GM18511 (cell line): ENCODE results near the gene FBH1.
A peak's percentile ranks its signal among the peaks of the same experiment; 100 is the strongest.

ENCODE experiments used
- ATAC-seq: cut with Tn5 transposase; IDR thresholded peaks from one replicate; pipeline ENCODE4 v1.9.1; 2021; ENCODE audit warnings: mild to moderate bottlenecking, moderate library complexity; ENCODE audit not compliant: unreplicated experiment

The FBH1 gene

DNA sequence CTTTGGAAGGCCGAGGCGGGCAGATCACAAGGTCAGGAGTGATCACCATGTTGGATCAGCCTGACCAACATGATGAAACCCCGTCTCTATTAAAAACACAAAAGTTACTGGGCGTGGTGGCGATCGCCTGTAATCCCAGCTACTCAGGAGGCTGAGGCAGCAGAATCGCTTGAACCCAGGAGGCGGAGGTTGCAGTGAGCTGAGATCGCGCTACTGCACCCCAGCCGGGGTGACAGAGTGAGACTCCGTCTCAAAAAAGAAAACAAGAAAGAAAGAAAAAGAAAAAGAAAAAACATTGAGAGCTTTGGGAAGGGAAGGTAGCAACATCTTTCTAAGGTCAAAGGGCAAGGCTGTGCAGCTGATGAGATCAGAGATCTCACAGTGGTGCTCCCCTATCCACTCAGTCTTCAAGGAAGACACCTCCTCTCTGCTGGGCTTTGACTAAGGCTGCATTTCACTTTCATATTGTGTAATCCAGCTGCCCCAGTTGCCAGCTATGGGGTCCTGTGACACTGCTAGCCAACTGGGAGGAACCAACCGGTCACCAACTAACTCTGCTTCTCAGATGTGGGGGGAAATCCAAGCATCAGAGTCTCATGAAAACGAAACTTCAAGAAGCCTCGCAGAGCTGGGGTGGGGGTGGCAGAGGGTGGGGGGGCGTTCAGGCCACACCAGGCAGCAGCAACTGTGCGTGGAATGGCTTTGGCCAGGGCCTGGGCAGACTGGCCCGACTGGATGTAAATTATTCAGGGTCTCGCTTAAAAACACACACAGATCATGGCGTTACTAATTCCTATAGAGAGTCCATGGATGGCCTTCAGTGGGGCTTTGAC is 85.8 kb downstream of the FBH1 start:
- ATAC-seq = peak; percentile 63

DNA sequence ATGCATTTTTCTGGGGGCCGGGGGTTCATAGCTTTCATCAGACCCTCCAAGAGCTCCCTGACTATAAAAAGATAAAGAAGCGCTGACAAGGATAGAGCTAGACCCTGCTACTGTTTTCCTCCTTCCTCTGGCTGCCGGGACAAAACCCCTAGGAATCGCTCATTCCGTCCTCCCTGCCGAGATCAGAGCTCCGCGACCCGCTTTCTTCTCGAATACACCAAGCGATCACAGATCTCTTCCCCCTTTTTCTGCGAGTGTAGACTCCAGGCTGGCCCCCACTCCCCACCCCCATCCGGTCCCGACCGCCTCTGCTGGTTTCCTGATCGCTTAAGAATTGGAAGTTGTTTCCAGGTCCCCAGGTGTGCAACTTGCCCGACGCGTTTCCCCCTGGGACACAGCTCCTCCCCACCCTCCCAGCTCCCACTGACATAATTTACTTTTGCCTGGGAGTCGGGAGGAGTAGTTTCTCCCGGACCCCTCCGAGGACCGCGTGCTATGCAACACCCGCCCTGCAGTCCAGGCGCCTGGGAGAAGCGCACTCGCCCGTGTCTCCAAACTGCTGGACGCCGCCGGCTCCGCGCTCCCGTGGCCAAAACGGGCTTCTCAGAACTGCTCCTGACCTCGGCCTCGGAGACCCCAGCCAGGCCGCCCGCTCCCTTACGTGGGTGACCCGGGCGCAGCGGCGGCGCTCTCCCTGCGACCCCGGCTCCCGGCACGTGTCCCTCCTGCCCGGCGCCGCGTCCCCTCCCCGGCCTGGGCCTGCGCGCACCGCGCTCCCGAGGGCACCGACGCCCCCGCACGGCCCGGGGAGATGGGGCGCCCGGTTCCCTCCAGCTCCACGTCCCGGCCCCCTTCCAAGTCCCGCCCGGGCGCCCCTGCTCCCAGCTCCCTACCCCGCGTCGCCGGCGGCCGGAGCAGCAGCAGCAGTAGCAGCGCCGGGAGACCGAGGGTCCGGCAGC is 86.7 kb downstream of the FBH1 start:
- peak; percentile 23 for ATAC-seq

DNA sequence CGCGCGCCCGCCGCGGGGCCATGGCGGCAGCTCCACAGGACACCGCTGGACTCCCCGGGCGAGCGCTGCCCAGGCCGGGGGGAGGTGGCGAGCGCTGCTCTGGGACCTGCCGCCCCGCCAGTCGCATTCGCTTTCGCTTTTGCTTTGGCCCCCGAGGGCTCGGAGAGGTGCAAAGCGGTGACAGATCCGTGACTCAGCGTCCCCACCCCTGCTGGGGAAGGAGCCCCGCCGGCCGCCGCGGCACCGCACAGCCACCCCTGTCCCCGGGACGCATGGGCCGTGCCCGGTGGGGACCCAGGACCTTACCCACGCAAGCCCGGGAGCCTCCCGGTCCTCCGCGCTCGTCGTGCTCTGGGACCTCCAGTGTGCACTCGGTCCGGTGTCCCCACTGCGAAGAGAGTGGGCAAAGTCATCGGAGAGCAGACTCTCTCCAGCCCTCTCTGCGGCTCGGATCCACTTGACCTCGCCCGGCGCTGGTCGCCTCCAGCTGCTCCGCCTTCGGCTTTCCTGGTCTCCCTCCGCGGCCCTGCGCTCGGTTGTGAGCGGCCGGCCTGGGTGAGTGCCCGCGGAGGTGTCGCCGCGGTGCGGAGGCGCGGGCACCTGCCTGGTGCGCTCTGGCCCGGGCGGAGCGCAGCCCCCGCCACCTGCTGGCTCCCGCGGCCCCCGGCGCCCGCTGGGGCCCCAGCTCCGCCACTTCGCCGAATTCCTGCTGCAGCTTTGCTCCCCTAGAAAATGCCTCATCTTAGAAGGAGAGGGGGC is 87.6 kb downstream of the FBH1 start, which contains the start of gene IL15RA:
Gene IL15RA (minus strand): TSS at position 73 of the 759 bp plus-strand sequence. CDS start 51 bp downstream, at position 22.
- peak; percentile 70 for ATAC-seq

DNA sequence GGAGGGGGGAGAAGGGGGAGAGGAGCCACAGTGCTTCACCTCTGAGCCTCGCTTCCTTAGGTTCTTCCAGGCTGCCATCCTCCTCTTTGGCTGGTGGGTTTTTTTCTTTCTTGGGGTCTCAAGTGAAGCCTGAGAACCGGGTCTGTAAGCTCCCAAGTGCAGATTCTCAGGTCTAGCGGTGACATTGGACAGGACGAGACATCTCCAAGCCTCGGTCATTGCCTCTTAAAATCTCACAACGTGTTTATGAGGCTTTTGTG is 88.1 kb downstream of the FBH1 start:
- ATAC-seq = no peak

DNA sequence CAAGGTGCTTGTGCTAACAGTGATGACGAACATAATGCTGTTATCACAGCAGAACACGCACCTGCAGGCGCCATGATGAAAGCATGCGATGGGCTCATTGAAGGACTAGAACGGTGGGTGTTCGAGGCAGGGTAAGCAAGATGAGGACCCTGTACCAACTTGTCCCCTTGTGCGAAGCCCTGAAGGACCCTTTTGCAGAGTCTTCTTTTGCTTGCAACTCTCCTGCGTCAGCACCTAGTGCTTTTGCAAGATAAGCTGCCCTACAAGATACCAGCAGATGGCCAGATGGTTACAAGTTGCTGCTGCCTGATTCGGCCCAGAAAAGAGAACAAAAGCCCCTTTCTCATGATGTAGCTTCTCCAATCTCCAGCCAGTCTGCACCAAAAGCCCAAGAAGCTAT is 91.5 kb downstream of the FBH1 start:
- no peak for ATAC-seq

DNA sequence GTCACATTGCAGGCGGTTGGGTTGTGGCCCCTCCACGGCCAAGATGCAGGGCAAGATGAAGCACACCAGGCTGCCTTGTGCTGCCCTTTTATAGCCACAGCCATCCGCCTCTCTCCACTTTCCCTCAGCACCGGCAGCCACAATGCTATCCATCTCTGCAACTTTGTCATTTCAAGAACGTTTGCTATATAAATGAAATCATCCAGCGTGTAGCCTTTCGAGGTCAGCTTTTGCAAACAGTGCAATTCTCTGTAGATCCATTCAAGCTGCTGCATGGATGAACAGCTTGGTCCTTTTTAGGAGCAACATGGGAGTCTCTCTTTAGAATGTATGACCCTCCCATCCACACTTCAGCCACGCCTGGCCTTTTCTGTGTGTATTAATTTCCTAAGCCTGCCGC is 93.7 kb downstream of the FBH1 start:
- ATAC-seq = no peak

DNA sequence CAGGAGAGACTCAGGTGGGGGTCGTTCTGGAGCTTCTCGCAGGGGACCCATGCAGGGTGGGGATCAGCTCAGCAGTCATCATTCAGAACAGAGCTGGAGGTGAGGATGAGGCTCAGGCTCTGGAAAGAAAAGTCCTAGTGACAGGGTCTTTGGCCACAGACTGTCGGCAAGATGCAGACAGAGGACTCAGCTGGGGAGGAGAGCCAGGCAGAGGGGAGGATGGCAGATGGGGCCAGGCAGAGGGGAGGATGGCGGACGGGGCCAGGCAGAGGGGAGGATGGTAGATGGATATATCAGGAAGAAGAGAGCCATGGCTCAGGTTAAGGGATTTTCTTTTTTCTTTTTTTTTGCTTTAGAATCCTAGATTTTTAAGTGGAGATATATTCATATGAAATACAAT is 95.0 kb downstream of the FBH1 start:
- no peak for ATAC-seq
